LoVo (cell line): ENCODE results near the gene HOXB4.

Experiments
- DNase-seq: peaks from one replicate; pipeline ENCODE4 v3.0.0-alpha.2; 2016; ENCODE audit warnings: low spot score

The HOXB4 gene

DNA sequence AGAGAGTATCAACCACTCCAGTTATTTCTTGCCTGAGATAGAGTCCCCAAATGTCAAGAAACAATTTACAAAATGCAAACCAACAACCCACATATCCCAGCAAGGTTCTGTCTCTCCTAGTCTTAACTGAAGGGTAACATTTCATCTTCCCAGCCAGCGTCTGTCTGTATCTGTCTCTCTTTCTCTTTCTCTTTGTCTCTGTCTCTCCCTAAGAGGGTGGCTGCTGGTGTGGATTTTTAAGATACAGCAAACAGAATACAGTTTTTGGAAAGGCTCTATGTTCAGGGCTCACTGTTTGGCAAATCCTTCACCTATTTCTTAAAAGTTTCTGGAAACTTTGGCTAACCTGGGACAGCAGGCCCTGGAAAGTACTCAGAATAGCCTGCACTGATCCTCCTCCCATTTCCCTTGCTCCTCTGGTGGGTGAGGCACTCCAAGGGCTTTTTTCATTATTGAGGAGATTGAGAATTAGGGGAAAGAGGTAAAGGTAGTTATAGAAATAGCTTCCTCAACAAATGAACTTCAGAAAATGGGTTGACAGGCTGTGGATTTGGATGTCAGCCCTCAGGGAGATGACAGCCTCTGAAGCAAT is 6.2 kb downstream of the HOXB4 start:
- DNase-seq, result no peak

GRCh38 chr17:48571024-48571818 is 6.9 kb downstream of the HOXB4 start:
- no peak for DNase-seq

DNA sequence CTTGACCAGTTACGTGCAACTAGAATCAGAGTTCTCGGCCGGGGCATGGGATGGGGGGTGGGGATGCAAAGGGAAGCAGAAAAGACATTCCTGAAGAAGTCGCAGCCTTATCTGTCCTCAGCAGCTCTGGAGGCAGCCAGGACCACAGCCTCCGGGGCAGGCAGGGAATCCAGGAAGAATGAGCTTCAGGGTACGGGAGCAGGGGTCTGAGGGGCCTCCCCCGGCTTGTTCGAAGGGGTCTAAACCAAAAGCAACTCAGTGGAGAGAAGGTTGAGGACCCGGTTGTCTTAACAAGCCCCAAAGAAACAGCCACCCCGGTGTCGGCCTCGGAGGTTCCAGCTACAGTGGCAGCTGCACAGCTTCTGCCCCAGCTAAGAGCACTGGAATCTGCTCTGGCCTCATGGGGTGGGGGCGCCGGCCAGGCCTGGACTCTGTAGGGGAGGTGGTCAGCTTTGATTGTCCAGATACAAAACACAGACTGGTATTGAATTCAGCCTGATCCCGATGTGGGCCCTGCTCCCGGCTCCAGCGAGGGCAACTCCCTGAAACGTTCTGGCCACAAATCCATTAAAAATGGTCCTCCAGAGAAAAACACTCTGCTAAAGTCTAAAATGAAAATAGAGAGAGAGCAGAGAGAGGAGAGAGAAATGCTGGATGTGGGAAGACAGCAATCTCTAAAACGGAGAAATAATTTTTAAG is 7.7 kb downstream of the HOXB4 start:
- no peak for DNase-seq

GRCh38 chr17:48569674-48570324 is 8.4 kb downstream of the HOXB4 start:
- no peak for DNase-seq

DNA sequence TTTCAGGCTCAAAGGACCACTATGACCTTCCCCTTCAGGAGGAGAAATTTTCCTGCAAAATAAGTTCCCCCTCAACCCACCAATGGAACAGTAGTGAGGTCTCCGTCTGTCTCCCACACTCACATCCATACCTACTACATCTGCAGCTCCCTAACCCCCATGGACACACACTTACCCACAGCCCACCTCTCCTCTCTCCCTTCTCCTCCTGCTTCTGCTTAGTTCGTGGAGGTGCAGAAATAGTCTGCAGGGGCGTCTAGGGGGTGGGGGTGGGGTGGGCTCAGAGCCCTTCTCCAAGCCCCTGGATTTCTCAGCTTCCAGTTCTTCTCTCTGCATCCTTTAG is 8.9 kb downstream of the HOXB4 start:
- DNase-seq, result no peak

DNA sequence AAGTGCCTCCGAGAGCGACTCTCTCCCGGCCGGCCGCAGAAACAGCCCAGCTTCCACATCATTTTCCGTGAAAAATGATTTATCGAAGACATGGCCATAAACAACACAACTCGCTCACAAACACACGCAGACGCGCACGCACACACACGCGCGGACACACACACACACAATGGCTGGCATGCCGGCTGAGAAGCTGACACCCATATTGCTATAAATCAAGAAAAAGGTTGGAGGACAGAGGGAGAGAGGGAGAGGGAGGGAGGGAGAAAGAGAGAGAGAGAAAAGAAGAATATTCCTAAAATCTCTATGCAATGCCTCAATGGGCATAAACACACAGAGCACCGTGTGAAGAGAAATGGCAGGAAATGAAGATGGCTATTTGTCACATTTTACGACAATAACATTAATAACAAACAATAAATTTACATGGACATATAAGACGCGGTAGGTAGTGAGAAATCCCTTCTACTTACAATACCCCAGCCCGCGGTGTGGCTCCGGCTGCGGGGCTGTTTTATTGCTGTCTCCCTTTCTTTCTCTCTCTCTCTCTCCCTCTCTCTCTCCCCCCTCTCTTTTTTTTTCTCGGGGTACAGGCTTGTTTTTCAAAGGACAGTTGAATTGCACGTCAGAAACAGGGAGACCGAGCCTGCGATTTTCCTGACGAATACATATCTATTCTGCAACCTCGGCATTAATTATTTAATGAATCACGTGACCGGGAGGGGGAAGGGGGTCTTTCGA is 9.5 kb downstream of the HOXB4 start:
- no peak for DNase-seq

DNA sequence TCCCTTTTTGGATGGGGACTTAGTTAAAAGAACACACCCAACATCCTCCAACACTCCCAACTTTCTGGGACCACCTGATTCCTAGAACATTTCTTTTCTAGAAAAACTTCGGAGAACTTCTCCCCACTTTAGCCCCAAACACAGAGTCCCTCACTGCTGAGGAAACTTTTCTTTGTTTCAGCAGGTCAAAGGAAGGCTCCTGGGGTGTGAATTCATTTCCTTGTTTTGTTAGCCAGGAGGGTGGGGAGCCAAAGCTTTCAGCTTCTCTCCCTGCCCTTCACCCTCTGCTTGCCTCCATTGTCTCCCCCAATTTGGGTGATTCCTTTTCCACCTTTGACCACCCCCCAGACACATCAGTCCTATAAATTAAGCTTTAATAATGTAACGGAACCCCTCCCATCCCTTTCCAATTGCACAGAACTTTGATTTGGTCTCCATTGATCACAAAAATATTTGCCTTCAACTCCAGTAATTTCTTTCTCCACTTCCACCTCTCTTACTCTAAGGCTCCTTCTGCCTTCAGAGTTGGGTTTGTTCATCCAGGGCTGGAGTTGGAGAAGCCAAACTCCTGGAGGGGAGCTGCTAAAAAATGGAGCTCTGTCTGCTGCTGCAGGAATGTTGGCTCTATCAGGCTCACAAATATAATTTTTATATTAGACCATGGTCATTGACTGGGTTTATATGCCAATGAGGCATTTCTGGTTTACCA is 10.3 kb downstream of the HOXB4 start:
- no peak for DNase-seq

DNA sequence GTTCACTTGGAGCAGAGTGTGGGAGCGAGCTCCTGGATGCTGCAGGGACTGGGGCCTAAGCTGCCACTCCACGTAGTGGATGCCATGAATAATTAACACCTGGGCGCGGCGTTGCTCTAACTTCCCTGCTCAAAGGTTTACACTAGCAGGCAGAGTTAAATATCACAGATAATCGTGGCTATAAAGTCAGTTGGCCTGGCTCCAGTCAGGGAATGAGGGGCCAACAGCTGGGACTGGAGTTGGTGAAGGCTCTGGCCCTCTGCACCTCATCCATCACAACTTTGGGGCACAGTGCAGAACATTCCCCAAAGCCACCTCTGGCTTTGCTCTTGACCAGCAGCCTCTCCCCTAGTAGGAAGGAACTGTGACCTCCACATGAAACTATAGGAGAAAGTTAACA is 10.9 kb downstream of the HOXB4 start:
- no peak for DNase-seq

- DNase-seq, result no peak
Observed at GRCh38 chr17:48566717-48567116, 11.4 kb downstream of the HOXB4 start.

GRCh38 chr17:48565925-48566710 is 12.0 kb downstream of the HOXB4 start:
- no peak for DNase-seq

- no peak for DNase-seq
Observed at GRCh38 chr17:48565022-48565554, 13.1 kb downstream of the HOXB4 start.

- DNase-seq, result no peak
Observed at GRCh38 chr17:48564188-48565021, 13.7 kb downstream of the HOXB4 start.

DNA sequence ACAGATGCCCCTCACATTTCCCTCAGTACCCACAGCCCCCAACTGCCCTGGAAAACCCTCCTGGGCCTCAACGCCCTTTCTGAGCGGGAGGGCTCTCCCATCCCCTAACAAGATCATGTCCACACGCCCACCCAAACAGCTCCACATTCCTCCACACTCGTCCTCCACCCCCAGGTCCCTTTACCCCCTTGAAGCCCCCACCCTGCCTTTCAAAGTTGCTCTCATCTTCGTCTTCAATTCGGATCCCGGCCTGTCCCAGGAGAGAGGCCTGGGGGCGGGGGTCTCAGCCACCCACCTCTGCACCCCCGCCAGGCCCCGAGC is 14.3 kb downstream of the HOXB4 start:
- no peak for DNase-seq

GRCh38 chr17:48563385-48563838 is 14.7 kb downstream of the HOXB4 start:
- DNase-seq, result no peak

GRCh38 chr17:48562934-48563333 is 15.2 kb downstream of the HOXB4 start:
- DNase-seq, result no peak

DNA sequence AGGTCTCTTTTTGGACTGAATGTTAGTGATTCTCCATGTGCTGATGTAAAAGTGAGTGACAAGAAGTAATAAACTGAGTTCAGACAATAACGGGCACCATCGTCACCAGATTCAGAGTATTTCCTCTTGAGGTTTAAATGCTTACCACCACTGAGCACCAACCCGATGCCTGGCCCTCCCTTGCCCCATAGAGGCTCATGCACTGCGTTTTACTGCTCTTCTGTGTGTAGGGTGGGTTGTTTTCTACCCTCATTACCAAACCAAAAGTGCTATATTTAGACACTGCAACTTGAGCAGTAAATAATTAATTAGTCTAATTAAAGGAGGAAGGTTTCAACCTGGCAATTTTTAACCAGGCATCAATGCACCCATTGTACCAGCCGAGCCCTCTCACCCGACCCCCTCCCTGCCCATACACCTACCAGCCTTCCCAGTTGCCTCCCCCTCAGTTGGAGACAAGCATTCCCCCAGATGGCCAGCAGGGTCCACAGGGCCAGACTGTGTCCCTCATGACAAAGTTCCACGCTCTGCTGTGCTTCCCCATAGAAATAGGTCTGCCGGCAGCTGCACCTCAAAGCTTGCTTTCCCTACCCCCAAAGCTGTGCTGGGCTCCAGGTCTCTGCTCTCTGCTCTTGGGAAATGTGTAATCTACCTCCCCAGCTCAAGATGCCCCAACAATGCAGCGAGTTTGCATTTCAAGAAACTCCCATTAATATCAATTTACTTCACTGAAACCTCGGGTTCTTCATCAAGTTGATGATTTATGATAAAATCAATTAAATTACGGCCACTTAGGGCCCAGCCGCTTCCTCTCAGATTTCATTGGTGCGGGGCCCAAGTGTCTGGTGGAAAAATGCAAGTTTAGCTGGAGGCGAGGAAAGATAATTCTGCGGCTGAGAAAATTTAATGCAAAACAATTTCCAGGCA is 16.0 kb downstream of the HOXB4 start:
- DNase-seq, result no peak

DNA sequence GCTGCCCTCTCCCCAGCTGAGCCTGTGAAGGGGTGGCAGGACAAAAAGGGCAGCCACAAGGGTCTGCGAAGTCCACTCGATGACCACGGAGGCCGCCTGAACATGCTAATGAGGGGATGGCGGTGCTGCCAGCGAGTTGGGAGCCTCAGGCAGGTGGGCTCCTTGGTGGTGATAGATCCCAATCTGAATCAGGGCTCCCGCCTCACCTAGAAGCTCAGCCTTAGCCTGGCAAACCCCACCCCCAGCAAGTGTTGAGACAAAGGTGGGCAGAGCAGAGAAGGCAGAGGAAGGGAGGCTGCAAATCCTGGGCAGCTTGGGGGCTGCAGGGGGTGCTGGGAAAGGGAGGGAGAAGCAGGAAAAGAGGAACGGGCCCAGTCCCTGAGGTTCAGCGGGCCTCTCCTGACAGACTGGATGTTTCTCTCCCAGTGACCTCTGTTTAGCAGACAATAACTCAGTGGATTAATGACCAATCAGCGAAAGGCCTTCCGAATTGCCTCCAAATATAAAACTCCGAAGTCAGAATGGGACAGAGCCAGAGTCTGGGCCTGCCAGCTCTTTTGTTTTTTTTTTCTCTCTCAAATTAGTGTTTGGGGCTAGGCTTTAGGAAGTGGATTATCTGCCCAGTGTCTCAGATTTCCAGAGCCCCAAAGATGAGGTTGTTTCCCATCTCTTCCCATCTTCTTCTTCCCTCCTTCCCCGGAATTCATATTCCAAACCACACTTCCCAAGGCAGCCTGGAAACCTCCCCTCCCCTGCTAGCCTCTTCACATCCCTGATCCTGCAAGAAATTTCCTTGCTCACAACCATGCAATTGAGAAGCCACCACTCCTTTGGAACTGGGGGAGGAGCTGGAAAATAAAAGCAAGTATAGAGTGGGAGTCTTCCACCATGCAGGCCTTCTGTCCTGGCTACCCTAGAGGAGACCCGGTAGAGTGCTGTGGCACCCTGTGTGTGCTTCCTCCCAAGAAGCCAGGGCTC is 18.0 kb downstream of the HOXB4 start:
- DNase-seq, result no peak
